Adrenal gland (tissue), 12 donors: Measurements from ENCODE around the gene SYNPO2L. TPM values are rescaled to one million over a fixed set of nuclear protein-coding genes. Genes with fewer than 3 reads are reported as not detected.

Experiments
- DNase-seq, 7 donors: peaks; one replicate each; pipeline ENCODE4 v3.0.0-alpha.2; 2019 to 2020
- H3K27ac ChIP-seq, 5 donors: fragments of 200-600 bp; sonication (generic) in 4 of 5; 1 replicate in 3 of 5; 2 replicates in 2 of 5; pipeline versions ENCODE4 v1.5.1 to v1.8.0; 2016 to 2020; ENCODE audit warnings: mild to moderate bottlenecking in 1 of 5
- H3K27me3 ChIP-seq: fragments of 200-600 bp; 2 replicates; pipeline ENCODE4 v1.8.0; 2021
- H3K36me3 ChIP-seq, 2 donors: fragments of 200-600 bp; replicated peaks in 1 of 2; 1 replicate in 1 of 2; 2 replicates in 1 of 2; pipeline versions ENCODE4 v1.5.1 to v1.8.0; 2018 to 2022
- H3K4me1 ChIP-seq, 2 donors: fragments of 200-600 bp; replicated peaks in 1 of 2; 1 replicate in 1 of 2; 2 replicates in 1 of 2; pipeline versions ENCODE4 v1.5.1 to v1.8.0; 2018 to 2021
- H3K4me3 ChIP-seq, 4 donors: fragments of 200-600 bp; sonication (generic) in 3 of 4; one replicate each; pipeline ENCODE4 v1.5.1; 2016 to 2018
- H3K9me3 ChIP-seq, 3 donors: fragments of 200-600 bp; sonication (generic) in 1 of 3; replicated peaks in 1 of 3; 1 replicate in 2 of 3; 2 replicates in 1 of 3; pipeline versions ENCODE4 v1.5.1 to v1.8.0; 2016 to 2021
- POLR2A ChIP-seq, 2 donors: fragments of 450-650 bp; IDR thresholded peaks; one replicate each; pipeline ENCODE4 v1.6.1; 2017; ENCODE audit warnings: antibody characterized with exemption in 2 of 2, mild to moderate bottlenecking in 2 of 2, moderate library complexity in 1 of 2
- WGBS, 4 donors: extraction: QIAGEN DNeasy Blood & Tissue Kit in 2 of 4; methylation state at CpG; one replicate each; pipeline versions ENCODE4 v1.1.5 to v1.1.7; 2013 to 2017; 5-methylcytosine and 5-hydroxymethylcytosine counted together
- intact Hi-C, 2 donors: fragments of 100-400 bp; cut with DNase I; formaldehyde crosslinking; loops; one replicate each; pipeline versions ENCODE4 v1.14.1 to v1.15.0; 2022 to 2023
- polyA plus RNA-seq, 3 donors: library from polyadenylated mRNA; stranded (reverse); fragments of 200-250 nt in 2 of 3; fragments of 350-450 nt in 1 of 3; fragmentation: Illumina TruSeq in 1 of 3; extraction: RNeasy Lipid Tissue Mini Kit (QIAGEN cat#74804) in 1 of 3; gene quantifications; one replicate each; pipeline ENCODE4 v1.2.3, GENCODE V29; 2013 to 2014
- total RNA-seq, 9 donors: library from RNA; depleted of rRNA in 4 of 9; stranded (reverse); fragments of >200 nt in 4 of 9; fragments of 120-200 nt in 1 of 9; fragmentation: NEBNext Ultra II Directional in 1 of 9; extraction: Animal tissue kit (Norgen Biotek cat#: 25700) in 1 of 9; gene quantifications; one replicate each; pipeline versions ENCODE4 v1.1.0 to v1.2.4, GENCODE V29; 2013 to 2023
- TF ChIP-seq, protein P1 (sequence below), 6 experiments: fragments of 450-650 bp in 4 of 6; fragments of 200-600 bp in 2 of 6; sonication (generic) in 1 of 6; IDR thresholded peaks; 1 replicate in 5 of 6; 2 replicates in 1 of 6; pipeline versions ENCODE4 v1.5.1 to v1.8.0; 2016 to 2021; ENCODE audit warnings: antibody characterized with exemption in 6 of 6, mild to moderate bottlenecking in 2 of 6, moderate library complexity in 1 of 6
- donor health status: healthy with polysubstance abuse.
- donor health status: Bipolar disorder and iron deficiency.
- donor health status: DM: yes; HTN: yes; CAD: no.
- donor health status: DM: no; HTN: no; CAD: no.
- donor health status: DM: no; HTN: no; CAD: no.
- donor health status: DM: yes; HTN: yes; CAD: no.

SYNPO2L gene
- total and polyA plus RNA-seq, 12 donors = 0.06 to 4.3 (median 0.41) TPM; not detected in 2

DNA sequence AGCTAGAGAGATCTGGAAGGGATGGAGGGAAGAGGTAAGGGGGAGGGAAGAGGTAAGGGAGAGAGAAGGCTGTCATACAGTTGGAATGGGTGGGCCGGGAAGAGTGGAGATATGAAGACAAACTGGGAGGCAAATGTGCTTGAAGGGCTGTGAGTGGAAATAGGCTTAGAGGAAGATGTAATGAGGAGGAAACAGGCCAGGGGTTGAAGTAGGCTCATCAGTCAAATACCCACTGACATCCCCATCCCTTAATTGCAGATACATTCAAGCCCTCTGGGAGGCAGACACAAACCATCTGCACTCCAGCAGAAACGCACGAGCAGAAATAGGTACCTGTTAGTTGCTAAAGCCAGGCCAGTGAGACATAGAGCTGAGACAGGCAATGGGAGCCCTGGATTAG is 2.1 kb downstream of the SYNPO2L start:
- H3K27ac ChIP-seq = no peak overlapping the region
- intact Hi-C loops = no loop called here
- no peaks in the 10 kb centered on the region for H3K36me3 ChIP-seq
- H3K27me3 ChIP-seq = no peaks in the 10 kb centered on the region
- TF ChIP-seq, protein P1, sequence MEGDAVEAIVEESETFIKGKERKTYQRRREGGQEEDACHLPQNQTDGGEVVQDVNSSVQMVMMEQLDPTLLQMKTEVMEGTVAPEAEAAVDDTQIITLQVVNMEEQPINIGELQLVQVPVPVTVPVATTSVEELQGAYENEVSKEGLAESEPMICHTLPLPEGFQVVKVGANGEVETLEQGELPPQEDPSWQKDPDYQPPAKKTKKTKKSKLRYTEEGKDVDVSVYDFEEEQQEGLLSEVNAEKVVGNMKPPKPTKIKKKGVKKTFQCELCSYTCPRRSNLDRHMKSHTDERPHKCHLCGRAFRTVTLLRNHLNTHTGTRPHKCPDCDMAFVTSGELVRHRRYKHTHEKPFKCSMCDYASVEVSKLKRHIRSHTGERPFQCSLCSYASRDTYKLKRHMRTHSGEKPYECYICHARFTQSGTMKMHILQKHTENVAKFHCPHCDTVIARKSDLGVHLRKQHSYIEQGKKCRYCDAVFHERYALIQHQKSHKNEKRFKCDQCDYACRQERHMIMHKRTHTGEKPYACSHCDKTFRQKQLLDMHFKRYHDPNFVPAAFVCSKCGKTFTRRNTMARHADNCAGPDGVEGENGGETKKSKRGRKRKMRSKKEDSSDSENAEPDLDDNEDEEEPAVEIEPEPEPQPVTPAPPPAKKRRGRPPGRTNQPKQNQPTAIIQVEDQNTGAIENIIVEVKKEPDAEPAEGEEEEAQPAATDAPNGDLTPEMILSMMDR (IDR thresholded peaks at IDR 0.05) = peak; percentile 11 to 45 (median 33)
- TF ChIP-seq POLR2A (IDR thresholded peaks at IDR 0.05) = no peak
- peaks cover 0 to 2% of the 10 kb centered on the region in 2 donors for H3K4me1 ChIP-seq
- H3K4me3 ChIP-seq = no peak overlapping the region
- whole genome bisulfite sequencing, 4 donors = 47 to 60% (median 53%) methylated on average over 3 of the region's 3 CpGs
- peak in 4 of 7 donors; percentile 40 to 61 (median 50) for DNase-seq
- no peaks in the 10 kb centered on the region for H3K9me3 ChIP-seq

DNA sequence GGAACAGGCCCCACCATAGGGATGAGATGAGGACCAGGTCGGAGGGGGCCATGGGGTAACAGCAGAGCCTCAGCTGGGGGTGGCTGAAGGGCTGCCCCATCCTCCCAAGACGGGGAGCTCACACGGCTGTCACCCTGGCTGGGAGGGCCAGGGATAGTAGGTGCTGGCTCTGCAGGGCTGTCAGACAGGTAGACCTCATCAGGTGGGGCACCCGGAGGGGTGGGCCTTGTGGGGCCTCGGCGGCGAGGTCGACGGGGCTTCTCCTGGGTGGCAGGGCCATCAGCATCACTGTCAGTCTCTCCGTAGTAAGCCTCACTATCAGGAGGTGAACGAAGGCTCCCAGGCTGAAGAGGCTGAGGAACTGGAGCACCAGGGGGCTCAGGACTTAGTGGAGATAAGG is 2.6 kb downstream of the SYNPO2L start:
- Histone ChIP-seq H3K36me3 (no peaks in the 10 kb centered on the region), H3K27me3 (no peaks in the 10 kb centered on the region), H3K27ac (no peak overlapping the region), H3K4me3 (no peak overlapping the region), H3K9me3 (no peaks in the 10 kb centered on the region), H3K4me1 (peaks cover 0 to 7% of the 10 kb centered on the region in 2 donors)
- WGBS, 4 donors = 83 to 98% (median 86%) methylated on average over 7 to 11 of the region's 11 CpGs
- intact Hi-C loops = no loop called here
- DNase-seq = no peak
- TF ChIP-seq, protein P1 (IDR thresholded peaks at IDR 0.05) = no peak
- TF ChIP-seq POLR2A (IDR thresholded peaks at IDR 0.05) = no peak

DNA sequence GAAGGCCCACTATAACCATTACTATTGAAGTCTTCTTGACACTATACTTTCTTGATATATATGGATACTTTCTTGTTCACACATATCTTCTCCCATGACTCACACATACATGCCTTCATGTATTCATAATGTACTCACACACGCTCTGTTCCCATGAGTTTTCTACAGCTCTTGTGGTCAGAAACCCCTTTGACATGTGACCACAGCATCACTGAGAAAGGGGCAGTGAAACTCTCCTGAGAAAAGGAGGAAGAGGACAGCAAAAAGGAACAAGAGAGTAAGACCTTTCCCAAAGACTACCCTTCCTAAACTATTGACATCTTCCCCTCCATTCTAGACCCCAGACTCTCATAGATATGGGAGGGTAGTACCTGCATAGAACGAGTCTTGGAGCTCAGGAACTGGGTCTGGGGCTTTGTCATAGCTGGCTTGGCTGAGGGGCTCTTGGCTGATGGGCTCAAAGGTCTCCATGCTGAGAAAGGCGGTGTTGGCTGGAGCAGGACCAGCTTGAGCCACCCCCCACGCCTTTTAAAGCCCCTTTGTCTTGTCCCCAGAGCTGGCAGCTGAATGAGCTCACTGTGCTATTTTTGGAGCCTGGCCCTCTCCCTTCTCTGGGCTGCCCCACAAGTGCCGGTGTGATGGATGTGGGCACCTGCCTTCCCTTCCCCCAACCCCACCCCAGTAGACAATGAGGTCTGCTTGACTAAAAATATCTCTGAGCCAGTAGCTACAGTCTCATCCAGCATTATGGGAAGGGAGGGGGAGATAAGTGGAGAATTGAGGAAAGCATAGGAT is 5.1 kb downstream of the SYNPO2L start:
- intact Hi-C loops = no loop called here
- no peaks in the 10 kb centered on the region for H3K27me3 ChIP-seq
- no peak overlapping the region for H3K27ac ChIP-seq
- WGBS, 4 donors = 56 to 76% (median 66%) methylated on average over 3 to 5 of the region's 5 CpGs
- no peaks in the 10 kb centered on the region for H3K36me3 ChIP-seq
- no peak for TF ChIP-seq POLR2A (IDR thresholded peaks at IDR 0.05)
- TF ChIP-seq, protein P1 (IDR thresholded peaks at IDR 0.05) = no peak
- DNase-seq = no peak
- H3K9me3 ChIP-seq = no peaks in the 10 kb centered on the region
- H3K4me1 ChIP-seq = peaks cover 0 to 12% of the 10 kb centered on the region in 2 donors
- no peak overlapping the region for H3K4me3 ChIP-seq

DNA sequence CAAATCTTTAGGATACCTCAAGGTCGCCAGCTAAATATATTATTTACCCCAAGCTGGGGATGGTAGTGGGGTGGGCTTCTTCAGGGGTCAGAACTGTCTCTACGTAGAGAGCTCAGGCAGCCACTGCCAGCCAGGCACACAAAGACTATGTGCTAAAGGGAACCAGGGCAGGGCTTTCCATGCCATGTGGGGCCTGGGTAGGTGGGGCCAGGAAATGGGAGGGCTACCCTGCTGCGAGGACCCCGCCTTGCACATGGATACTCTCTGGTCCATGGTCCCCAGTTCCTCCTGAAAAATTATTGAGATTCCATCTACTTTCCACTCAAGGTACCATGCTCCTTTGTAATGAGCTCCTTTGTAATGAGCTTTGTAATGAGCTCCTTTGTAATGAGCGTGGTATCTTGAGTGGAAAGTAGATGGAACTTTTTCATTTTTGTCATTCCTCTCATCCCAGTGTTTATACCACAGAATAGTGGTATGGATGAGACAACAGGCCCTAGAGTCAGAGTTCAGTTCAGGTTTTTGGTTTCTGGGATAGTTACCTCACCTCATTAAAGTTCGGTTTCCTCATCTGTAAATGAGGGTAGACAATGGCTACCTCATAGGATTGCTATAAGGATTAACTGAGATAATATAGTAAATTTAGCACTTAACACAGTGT is 5.8 kb downstream of the SYNPO2L start:
- intact Hi-C loops = no loop called here
- Histone ChIP-seq H3K27me3 (no peaks in the 10 kb centered on the region), H3K4me3 (no peak overlapping the region), H3K27ac (no peak overlapping the region), H3K9me3 (no peaks in the 10 kb centered on the region), H3K4me1 (peaks cover 0 to 12% of the 10 kb centered on the region in 2 donors), H3K36me3 (no peaks in the 10 kb centered on the region)
- TF ChIP-seq POLR2A (IDR thresholded peaks at IDR 0.05) = no peak
- TF ChIP-seq, protein P1 (IDR thresholded peaks at IDR 0.05) = no peak
- WGBS, 4 donors = 85 to 96% (median 90%) methylated on average over 5 to 6 of the region's 6 CpGs
- no peak for DNase-seq
